Epithelial cell of esophagus (primary cell): ENCODE results near the gene SAT2.

Source experiments
- DNase-seq: peaks from one replicate; pipeline ENCODE4 v3.0.0; 2010; ENCODE audit warnings: low read depth
- H3K4me3 ChIP-seq: 2 replicates; pipeline ENCODE4 v1.5.1; 2011; ENCODE audit warnings: mild to moderate bottlenecking, low read length, control low read depth
- TF ChIP-seq, protein P1 (sequence below): IDR thresholded peaks from 2 replicates; pipeline ENCODE4 v1.5.1; 2011; ENCODE audit warnings: low read depth, mild to moderate bottlenecking, low read length, control low read depth, inconsistent platforms; ENCODE audit not compliant: insufficient read depth; ENCODE audit errors: missing control alignments

SAT2 gene

DNA sequence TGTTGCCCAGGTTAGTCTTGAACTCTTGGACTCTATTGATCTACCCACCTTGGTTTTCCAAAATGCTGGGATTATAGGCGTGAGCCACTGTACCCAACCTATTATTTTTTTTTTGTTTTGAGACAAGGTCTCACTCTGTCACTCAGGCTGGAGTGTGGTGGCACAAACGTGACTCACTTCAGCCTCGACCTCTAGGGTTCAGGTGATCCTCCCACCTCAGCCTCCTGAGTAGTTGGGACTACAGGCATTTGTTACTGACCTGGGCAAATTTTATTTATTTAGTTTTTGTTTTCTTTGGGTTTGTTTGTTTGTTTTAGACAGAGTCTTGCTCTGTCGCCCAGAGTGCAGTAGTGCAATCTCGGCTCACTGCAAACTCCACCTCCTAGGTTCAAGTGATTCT lies 4.0 kb downstream of the SAT2 start:
- no peak for DNase-seq
- no peak overlapping the region for H3K4me3 ChIP-seq
- TF ChIP-seq, protein P1, sequence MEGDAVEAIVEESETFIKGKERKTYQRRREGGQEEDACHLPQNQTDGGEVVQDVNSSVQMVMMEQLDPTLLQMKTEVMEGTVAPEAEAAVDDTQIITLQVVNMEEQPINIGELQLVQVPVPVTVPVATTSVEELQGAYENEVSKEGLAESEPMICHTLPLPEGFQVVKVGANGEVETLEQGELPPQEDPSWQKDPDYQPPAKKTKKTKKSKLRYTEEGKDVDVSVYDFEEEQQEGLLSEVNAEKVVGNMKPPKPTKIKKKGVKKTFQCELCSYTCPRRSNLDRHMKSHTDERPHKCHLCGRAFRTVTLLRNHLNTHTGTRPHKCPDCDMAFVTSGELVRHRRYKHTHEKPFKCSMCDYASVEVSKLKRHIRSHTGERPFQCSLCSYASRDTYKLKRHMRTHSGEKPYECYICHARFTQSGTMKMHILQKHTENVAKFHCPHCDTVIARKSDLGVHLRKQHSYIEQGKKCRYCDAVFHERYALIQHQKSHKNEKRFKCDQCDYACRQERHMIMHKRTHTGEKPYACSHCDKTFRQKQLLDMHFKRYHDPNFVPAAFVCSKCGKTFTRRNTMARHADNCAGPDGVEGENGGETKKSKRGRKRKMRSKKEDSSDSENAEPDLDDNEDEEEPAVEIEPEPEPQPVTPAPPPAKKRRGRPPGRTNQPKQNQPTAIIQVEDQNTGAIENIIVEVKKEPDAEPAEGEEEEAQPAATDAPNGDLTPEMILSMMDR, result no peak

DNA sequence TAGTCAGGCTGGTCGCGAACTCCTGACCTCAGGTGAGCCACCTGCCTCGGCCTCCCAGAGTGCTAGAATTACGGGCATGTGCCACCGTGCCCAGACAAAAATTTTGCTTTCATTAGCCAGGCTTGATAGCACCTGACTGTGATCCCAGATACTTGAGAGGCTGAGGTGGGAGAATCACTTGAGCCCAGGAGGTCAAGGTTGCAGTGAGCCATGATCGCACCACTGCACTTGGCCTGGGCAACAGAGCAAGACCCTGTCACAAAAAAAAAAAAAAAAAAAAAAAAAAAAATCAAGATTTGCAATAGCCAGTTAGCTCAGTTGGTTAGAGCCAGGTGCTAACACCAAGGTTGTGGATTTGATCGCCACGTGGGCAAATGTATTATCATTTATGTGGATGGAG lies 6.8 kb downstream of the SAT2 start:
- no peak overlapping the region for H3K4me3 ChIP-seq
- TF ChIP-seq, protein P1, result no peak
- DNase-seq, result no peak

DNA sequence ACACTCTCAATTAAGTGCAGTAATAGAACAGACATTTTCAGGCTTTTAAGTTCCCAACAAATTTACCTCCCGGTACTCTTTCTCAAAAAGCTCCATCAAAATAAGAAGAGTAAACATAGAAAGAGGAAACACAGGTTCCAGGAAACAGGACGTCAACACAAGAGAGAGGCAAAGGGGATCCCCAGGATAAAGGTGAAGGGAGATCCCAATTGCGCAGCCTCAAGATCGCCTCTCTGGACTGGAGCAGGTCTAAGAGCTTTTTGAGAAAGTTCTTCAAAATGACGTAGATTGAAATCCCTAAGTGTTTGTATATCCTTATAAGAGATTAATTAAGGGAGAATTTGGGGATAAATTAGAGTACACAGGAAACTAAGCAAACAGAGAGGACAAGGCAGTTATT lies 9.0 kb downstream of the SAT2 start:
- H3K4me3 ChIP-seq, result no peak overlapping the region
- TF ChIP-seq, protein P1, result no peak
- no peak for DNase-seq

DNA sequence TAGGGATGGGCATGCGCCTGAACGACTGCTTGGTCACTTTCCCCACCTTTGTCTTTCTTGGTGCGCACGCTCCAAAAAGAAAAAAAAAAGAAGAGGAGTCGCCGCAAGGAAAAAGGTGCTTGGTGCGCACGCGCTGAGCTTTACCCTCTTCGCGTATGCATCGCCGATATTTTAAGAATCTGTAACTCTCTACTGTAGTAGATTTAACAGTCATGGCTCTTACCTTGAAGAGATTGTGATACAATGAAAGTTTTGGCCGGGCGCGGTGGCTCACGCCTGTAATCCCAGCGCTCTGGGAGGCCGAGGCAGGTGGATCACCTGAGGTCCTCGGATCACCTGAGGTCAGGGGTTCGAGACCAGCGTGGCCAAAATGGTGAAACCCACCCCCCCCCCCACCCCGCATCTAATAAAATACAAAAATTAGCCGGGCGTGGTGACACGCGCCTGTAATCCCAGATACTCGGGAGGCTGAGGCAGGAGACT lies 12.3 kb downstream of the SAT2 start:
- TF ChIP-seq, protein P1, result no peak
- peak overlapping the region; percentile 46 for H3K4me3 ChIP-seq

DNA sequence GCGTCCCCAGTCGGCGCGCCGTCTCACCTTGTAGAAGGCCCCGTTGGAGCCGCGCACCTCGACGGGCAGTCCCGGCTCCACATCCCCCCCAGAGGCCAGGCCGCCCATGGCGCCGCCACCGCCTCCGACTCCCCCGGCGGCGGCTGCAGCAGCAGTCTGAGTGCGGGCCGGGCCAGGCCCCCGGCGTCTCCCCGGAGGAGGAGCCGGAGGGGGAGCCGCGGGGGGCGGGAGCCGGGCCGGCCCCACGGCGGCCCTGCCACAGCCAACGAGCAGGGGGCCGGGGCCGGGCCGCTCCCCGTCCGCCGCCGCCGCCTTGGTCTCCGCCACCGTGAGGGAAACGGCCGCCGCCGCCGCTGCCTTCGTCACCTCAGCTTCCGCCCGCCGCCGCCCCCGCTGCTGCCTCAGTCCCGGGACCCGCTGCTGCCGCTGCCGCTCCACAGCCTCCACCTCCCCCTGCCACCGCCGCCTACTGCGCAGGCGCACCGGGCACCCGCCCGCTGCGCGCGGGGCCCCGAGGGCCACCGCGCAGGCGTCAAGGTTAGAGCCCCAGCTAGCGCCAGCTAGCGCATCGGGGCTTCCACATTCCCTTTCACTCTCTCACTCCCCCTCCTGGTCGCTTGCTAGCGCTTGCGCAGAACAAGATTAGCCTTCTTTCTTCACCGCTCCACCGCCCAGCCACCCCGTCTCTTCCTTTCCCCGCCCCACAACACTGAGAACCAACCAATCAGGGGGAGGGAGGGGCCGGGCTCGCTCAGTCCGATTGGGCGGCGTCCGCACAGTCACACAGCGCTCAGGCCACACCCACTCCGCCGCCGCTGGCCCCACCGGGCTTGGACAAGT lies 13.0 kb downstream of the SAT2 start, which contains the start of gene FXR2:
TSS of gene FXR2 (minus strand) at position 473 of the 840 bp plus-strand sequence. CDS start at position 108, 365 bp downstream.
- H3K4me3 ChIP-seq, result peak within 1 kb of the TSS; percentile 94
- peak; percentile 100 for DNase-seq
- TF ChIP-seq, protein P1, result peak; percentile 65

More for the DNA sequence above, 12.3 kb downstream of the SAT2 start:
- DNase-seq, result no peak

DNA sequence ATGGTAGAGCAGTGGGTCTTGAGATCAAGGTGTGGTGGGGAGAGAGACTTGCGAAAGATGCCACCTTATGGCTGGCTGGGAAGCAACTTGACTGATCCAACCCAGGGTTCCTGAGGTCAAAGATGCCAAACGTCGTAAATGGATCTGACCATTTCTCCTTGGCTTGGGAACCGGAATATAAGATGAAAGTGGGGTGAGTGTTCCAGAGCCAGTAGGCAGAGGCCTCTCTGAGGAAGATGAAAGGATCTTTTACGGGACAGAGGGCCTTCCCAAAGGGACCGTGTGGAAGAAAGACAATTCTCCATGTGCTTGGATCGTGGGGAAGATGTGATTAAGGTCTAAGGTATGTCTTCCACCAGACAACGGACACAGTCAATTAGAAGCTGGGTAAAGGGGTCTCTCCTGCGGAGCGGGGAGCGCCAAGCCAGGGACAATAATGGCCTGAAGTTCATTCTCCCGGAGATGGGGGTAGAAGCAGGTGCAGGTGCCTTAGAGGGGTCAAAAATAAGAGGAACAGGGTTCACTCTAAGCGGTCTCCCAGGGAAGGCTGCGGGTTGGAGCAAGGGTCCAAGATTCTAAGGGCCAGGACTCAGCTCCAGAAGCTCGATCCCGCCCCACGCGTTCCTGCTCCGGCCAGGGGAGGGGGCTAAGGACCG lies 13.7 kb downstream of the SAT2 start:
- DNase-seq, result peak; percentile 37
- TF ChIP-seq, protein P1, result no peak
- peak overlapping the region; percentile 94 for H3K4me3 ChIP-seq
